Inferior parietal cortex (tissue), 1 donor: ENCODE data around the gene DTNB.
A peak's percentile ranks its signal among the peaks of the same experiment; 100 is the strongest.

ENCODE experiments used
- DNase-seq: peaks from one replicate; pipeline ENCODE4 v3.0.0-alpha.2; 2016; ENCODE audit errors: extremely low spot score

DTNB gene

GRCh38 chr2:25388491-25388890 lies 284.9 kb downstream of the DTNB start:
- no peak for DNase-seq

GRCh38 chr2:25387876-25388449 lies 285.4 kb downstream of the DTNB start:
- no peak for DNase-seq

GRCh38 chr2:25386971-25387875 lies 286.2 kb downstream of the DTNB start:
- DNase-seq: no peak

GRCh38 chr2:25385910-25386309 lies 287.5 kb downstream of the DTNB start:
- no peak for DNase-seq

- DNase-seq: no peak
These were observed 289.6 kb downstream of the DTNB start for GRCh38 chr2:25383806-25384205.

GRCh38 chr2:25381502-25381901 lies 291.9 kb downstream of the DTNB start:
- DNase-seq: no peak

GRCh38 chr2:25380586-25381375 lies 292.6 kb downstream of the DTNB start:
- DNase-seq: no peak

- no peak for DNase-seq
These were observed 293.4 kb downstream of the DTNB start for GRCh38 chr2:25380023-25380422.

GRCh38 chr2:25379535-25379934 lies 293.8 kb downstream of the DTNB start:
- DNase-seq: no peak

GRCh38 chr2:25378731-25379490 lies 294.5 kb downstream of the DTNB start:
- no peak for DNase-seq

GRCh38 chr2:25377822-25378421 lies 295.5 kb downstream of the DTNB start:
- no peak for DNase-seq

GRCh38 chr2:25376750-25377621 lies 296.4 kb downstream of the DTNB start:
- DNase-seq: peak; percentile 77

GRCh38 chr2:25375989-25376545 lies 297.3 kb downstream of the DTNB start:
- DNase-seq: no peak

- DNase-seq: no peak
These were observed 297.9 kb downstream of the DTNB start for GRCh38 chr2:25375371-25375988.

- DNase-seq: no peak
These were observed 298.6 kb downstream of the DTNB start for GRCh38 chr2:25374827-25375226.

- no peak for DNase-seq
These were observed 299.0 kb downstream of the DTNB start for GRCh38 chr2:25374411-25374810.

- no peak for DNase-seq
These were observed 300.0 kb downstream of the DTNB start for GRCh38 chr2:25373269-25373981.

- no peak for DNase-seq
These were observed 300.7 kb downstream of the DTNB start for GRCh38 chr2:25372405-25373268.
